ENCODE data around the gene C2CD2.

GRCh38 chr21:41918561-41919358 is 35.1 kb downstream of the C2CD2 start:
- TF ChIP-seq CTCF (IDR thresholded peaks at IDR 0.05): no peak
- no peak for TF ChIP-seq EZH2 (IDR thresholded peaks at IDR 0.05; ENCODE audit: borderline replicate concordance, insufficient read depth, low read depth, low read length, poor library complexity, severe bottlenecking)
